Activated CD8-positive, alpha-beta memory T cell treated with anti-CD3 and anti-CD28 coated beads for 36 hours (primary cell): ENCODE results near the gene RNF126. TPM values are rescaled to one million over a fixed set of nuclear protein-coding genes. Genes with fewer than 3 reads are reported as not detected.

Experiments used
- CTCF ChIA-PET: fragments of 350-600 bp; sonication (Branson Sonifier 250); formaldehyde crosslinking; loops from one replicate; lab custom pipeline; 2021; ENCODE audit warnings: antibody characterized with exemption; lab: Charles Lee
- POLR2A ChIA-PET: fragments of 350-600 bp; sonication (Branson Sonifier 250); formaldehyde crosslinking; loops from one replicate; lab custom pipeline; 2021; ENCODE audit warnings: antibody characterized with exemption; lab: Charles Lee
- total RNA-seq, 2 experiments: library from RNA; stranded (reverse); gene quantifications; one replicate each; pipeline ENCODE4 v1.2.3, GENCODE V29; 2021

RNF126 gene
- total RNA-seq, 2 experiments from 2014 or later, result 104 to 110 TPM

DNA sequence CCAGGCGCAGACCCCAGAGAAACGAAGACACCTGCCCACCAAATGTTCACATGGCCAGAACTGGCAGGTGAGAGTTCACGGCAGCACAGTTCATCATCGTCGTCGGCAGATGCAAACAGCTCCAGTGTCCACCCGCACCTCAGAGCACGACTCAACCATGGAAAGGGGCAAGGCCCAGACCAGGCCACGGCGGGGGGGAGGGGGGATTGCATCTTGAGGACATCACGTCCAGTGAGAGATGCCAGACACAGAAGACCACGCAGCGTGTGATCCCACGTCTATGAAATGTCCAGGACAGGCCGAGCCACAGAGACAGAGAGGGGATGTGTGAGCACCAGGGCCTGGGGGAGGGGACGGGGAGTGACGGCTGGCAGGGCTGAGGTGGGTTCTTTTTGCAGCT is 7.3 kb downstream of the RNF126 start:
- ChIA-PET POLR2A (interaction anchor here (0.6 kb wide), 1 partner anchor 14 kb away, joined by 4 read pairs; no protein-coding TSS in a partner anchor), CTCF (no interaction called here)

DNA sequence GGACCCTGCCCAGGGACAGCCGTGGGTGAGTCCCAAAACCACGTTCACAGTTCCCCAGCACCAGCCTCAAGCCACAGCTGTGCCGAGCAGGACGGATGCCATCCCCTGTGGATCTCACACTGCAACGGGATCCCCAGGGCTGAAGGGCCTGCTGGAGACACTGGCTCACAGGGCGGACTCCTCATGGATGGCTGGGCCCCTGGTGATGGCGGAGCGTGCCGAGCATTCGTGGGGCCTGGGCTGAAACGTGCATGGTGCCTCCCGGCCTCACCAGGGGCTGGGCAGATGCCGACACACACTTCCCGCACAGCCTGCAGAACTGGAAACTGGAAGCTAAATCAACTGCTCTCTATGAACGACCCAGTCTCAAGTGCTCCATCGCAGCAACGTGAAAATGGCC is 9.6 kb downstream of the RNF126 start:
- CTCF ChIA-PET, result no interaction called here
- POLR2A ChIA-PET, result no interaction called here

DNA sequence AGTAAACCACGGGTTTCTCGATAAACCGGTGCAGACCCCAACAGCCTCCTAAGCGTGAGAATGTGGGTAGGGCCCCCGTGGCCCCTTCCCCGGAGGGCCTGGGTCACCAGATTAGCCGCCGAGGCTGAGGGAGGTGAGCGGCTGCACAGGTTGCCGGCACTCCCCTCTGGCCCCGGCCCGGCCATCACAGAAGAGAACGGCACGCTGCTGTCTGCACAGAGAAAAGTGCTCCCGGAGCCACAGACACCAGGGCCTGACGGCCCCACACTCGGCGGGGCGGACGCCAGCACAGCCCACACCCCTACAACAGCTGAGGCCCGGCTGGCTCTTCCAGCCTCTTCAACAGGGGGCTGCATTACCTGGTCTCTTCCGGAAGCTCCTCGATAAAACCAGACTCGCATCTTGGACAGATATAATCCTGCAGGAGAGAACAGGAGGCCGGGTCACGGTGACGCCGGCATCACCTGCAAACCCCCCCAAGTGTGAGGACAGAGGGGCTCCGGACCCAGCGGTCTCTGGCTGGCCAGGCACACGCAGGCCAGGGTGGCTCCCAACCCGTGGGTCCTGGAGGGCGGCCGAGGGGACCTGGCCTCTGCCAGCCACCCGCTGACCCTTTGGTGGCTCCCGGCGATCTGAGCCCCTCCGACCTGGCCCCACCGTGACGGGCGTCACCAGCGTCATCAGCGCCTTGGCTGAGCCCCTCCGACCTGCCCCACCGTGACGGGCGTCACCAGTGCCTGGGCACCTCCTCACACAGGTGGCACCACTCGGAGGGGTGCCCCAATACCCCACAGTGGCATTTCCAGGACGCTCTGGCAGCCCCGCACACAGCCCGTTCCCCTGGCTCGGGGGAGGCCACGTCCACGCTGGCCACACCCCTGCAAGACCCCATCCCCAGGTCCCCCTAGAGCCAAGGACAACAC is 10.3 kb downstream of the RNF126 start:
- POLR2A ChIA-PET, result no interaction called here
- CTCF ChIA-PET, result no interaction called here

DNA sequence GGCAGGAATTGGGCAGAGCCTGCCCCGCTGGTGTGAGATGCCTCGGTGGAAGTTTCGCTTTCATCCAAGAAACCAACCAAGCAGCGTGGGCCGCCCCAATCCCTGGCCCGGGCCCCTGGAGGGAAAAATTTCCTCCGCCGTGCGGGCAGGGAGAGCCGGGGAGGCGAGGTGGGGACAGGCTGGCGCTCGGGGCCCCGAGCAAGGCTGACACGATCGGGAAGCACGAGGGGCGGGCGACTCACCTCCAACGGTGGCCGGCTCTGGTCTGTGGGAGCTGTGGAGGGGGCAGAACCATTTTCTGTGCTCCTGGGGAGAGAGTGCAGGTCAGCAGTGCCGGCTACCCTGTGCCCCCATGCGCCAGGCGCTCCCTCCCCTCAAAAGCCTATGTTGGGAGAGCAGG is 11.0 kb downstream of the RNF126 start:
- POLR2A ChIA-PET, result no interaction called here
- CTCF ChIA-PET, result no interaction called here

DNA sequence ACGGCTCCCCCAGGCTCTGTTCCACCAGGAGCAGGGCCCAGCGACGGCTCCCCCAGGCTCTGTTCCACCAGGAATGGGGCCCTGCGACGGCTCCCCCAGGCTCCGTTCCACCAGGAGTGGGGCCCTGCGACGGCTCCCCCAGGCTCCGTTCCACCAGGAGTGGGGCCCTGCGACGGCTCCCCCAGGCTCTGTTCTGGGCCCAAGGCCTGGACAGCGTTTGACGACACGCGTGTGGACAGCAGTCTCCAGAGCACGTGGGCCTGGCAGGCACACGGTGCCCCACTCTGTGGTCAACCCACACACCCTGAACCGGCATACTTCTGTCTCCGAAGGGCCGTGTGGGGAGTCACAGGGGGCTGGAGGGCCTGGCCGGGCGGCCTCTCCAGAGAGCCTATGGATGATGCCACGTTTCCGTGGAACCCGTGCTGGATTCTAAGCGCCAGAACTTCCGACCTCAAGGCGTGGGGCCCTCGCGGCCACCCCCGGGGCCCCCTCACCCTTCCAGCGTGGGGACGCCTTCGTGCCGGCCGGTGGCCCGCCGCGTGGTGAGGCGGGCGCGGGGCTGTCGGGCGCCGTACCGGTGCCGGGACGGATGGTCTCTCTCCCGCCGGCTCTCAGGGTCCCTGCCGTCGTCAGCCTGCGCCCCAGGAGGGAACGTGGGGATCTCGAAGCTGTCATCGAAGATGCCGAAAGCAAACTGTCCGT is 11.7 kb downstream of the RNF126 start:
- CTCF ChIA-PET, result no interaction called here
- POLR2A ChIA-PET, result interaction anchor here (0.7 kb wide), 2 partner anchors 8 to 9 kb away, joined by 5 to 13 read pairs; no protein-coding TSS in a partner anchor

DNA sequence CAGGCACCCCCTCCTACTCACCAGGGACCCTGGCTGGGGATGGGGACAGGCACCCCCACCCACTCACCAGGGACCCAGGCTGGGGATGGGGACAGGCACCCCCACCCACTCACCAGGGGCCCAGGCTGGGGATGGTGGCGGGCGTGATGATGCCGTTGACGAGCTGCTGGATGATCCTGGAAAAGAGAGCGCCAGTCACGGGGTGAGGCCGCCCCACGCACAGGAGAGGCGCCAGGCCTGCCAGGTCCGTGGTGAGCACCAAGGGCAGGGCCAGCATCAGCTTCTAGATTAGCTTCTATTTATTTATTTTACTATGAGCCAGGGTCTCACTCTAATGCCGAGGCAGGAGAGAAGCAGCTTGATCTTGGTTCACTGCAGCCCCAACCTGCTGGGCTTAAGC is 12.9 kb downstream of the RNF126 start:
- POLR2A ChIA-PET, result interaction anchor here (0.6 to 0.7 kb wide), 2 partner anchors 10 to 108 kb away, joined by 13 to 14 read pairs; no protein-coding TSS in a partner anchor
- CTCF ChIA-PET, result no interaction called here

DNA sequence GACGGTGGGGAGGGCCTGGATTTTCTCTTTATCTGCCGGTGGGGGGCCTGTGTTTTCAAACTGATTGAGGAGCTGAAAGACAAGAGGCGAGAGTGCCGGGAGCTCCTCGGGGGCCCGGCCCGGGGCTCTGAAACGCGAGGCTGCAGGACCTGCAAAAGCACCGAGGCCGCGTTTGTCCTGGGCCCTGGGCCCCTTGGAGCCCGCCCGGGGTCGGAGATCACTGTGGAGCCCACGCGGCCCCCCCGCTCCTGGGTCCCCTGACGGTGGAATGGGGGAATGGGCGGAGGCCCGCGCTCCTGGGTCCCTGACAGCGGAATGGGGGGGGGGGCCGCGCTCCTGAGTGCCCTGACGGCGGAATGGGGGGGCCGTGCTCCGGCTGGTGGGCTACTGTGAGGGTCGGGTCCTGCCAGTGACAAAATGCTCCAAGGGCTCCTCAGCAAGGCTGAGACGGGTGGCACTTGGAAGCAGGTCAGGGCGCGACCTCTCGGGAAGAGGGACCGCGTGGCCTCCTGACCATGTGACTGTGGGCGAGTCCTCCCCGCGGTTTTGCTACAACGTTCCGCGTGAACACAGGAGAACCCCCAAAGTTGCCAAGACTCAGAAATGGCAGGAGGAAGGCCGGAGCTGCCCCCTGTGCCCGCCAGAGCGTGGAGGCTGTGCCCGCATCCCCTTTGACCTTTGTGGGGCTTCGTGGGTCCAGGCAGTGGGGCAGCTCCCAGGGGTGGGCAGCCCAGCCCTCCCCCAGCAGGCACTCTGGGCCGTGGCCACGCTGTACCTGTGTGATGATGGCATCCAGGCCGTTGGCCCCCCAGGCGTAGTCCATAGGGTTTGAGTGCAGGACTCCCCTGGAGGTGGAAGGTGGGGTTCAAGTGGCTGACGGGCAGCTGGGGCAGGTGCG is 13.9 kb downstream of the RNF126 start:
- ChIA-PET POLR2A (no interaction called here), CTCF (interaction anchor here (0.7 to 0.9 kb wide), 3 partner anchors 12 to 127 kb away, joined by 3 read pairs; no protein-coding TSS in a partner anchor)

DNA sequence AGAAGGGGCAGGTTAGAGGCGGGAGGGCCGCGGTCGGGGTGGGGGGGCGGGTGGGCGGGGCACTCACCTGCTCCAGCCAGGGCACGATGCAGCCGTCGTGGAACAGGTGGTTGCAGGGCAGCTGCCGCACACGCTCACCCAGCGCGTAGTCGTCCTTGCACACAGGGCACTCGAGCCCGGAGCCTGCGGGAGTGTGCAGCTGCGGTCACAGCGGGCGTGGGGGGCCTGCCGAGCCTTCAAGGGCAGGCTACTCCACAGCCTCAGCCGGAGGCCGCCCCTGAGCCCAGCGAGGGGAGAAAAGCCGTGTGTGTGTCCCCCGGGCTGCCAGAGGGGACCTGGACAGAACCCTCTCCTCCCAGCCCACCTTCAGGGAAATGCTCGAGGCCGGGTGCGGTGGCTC is 14.7 kb downstream of the RNF126 start:
- POLR2A ChIA-PET, result no interaction called here
- CTCF ChIA-PET, result interaction anchor here (0.7 kb wide), 1 partner anchor 126 kb away, joined by 3 read pairs; no protein-coding TSS in a partner anchor

DNA sequence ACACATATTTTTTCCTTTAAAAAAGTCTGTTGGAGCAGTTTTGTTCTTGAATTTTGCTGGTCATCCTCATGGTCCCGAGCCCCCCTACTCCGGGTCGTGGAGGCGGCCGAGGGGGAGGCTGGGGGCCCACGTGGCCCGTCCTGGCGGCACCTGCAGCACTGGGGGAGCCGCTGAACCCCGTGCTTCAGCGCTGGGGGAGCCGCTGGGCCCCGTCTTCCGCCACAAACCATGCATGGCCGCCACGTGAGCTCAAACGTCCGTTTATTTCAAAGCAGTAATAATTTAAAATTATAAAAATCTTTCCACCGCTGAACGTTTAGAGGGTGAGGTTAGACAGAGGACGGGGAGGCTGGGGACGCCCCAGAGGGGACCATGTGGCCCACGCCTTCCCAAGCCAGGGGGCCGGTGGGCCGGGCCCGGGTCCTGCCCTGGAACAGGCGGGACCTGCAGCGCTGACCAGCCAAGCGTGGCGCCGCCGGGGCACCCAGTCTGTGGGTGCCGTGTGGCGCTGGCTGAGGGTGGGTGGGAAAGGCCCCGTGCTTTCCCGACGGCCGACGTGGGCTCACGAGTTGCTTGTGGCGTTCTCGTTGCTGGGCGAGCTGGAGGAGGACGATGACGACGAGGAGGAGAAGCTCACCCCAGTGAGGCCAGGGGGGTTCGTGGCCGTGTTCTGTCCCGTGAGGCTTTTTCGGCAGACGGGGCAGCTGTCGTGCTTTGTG is 15.3 kb downstream of the RNF126 start:
- POLR2A ChIA-PET, result no interaction called here
- CTCF ChIA-PET, result no interaction called here

DNA sequence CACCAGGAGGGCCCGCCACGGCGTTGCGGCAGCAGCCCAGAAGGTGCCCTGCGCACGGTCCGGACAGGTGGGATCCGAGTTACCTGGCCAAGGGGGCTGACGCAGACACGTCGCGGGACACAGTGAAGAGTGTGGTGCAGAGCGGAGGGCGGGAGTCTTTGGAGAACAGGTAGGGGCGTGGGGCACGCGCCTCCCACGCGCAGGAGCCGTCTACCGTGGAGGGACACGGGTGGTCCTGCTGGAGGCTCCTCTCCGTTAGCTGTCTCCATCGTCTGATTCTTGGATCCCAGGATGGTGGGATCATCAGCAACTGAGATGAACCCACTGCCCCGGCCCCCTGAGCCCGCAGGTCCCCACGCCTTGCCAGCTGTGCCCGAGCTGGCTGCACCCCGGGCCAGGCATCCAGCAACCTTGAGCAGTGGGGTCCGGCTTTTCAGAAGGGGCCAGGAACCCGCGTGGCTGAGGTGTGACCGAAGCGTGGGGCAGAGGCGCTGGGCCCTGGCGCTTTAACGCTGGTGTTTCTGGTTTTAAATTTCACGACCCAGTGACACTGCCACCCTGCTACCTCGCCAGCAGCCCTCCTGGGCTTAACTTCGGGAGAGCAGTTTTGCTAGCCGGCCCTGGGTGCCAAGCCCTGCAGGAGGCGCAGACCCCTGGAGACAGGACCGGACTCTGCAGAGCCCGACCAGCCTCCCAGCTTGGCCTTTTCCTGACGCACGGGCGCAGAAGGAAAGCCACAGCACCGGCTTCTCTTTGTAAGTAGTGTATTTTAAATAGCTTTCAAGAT is 16.0 kb downstream of the RNF126 start:
- ChIA-PET CTCF (no interaction called here), POLR2A (no interaction called here)

DNA sequence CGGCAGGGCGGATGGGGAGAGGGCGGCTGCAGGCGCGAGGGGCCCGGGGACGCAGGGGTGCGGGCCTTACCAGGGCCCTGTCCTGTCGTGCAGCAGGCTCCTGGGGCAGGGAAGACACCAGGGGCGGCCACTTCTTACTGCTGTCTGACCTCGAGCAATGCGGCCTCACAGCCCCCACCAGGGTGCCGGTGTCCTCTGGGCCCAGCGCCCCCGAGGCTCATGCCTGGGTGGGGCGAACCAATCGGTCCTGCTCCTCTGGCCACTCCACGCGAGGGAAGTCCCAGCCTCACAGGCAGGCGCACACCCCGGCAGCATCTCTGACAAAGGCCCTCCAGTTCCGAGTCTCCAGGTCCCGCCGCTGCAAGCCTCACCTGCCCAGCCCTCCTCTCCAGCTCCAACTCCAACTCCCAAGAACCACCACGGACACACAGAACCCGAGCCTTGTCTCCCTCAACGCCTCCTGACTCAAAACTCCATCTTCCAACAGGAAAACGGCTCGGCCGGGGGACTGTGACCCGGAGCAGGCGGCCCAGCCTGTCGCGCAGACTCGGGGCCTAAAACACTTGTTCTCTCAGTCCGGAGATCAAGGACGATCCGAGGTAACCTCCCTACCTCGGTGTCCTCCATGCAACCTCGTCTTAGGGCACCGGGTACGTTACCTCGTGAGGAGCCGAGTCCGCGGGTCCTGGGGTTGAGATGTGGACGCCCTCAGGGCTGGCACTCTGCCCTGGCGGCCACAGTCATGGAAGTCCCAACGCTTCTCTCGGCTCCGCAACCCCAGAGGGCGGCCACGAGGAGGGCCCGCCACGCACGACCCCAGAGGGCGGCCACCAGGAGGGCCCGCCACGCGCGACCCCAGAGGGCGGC is 16.9 kb downstream of the RNF126 start:
- POLR2A ChIA-PET, result no interaction called here
- CTCF ChIA-PET, result no interaction called here

- CTCF ChIA-PET, result no interaction called here
- POLR2A ChIA-PET, result no interaction called here
Measured at GRCh38 chr19:644789-645188, 18.2 kb downstream of the RNF126 start.

- CTCF ChIA-PET, result no interaction called here
- POLR2A ChIA-PET, result no interaction called here
Measured at GRCh38 chr19:644363-644762, 18.7 kb downstream of the RNF126 start.

- POLR2A ChIA-PET, result no interaction called here
- CTCF ChIA-PET, result no interaction called here
Measured at GRCh38 chr19:643736-644135, 19.3 kb downstream of the RNF126 start.

GRCh38 chr19:642767-643727 is 20.0 kb downstream of the RNF126 start:
- CTCF ChIA-PET, result no interaction called here
- POLR2A ChIA-PET, result no interaction called here

DNA sequence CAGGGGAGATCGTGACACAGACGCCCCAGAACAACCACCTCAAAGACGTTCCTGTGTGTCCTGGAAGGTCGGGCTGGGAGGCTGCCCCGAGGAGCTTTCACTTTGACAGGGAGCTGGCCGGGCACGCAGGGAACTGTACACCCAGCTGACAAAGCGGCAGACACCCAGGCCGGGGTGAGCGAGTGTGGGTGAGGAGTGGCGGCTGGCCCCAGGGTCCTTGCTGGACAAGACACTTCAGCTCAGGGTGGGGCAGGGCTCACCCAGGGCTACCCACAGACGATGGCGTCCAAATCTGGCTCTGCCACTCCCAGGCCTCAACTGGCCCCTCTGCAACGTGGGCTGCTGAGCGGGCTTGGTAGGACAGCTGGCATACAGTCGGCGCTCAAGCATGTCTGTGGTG is 21.3 kb downstream of the RNF126 start:
- ChIA-PET POLR2A (interaction anchor here (0.7 kb wide), 1 partner anchor 14 kb away, joined by 4 read pairs; no protein-coding TSS in a partner anchor), CTCF (no interaction called here)
